H9 (cell line): Measurements from ENCODE around the gene NPTXR. TPM values are rescaled to one million over a fixed set of nuclear protein-coding genes. Genes with fewer than 3 reads are reported as not detected.

ENCODE experiments used
- DNase-seq: peaks from one replicate; pipeline ENCODE4 v3.0.0-alpha.2; 2017
- H2AFZ ChIP-seq: one replicate; pipeline ENCODE4 v1.6.1; 2013; ENCODE audit warnings: mild to moderate bottlenecking, low read length, control low read depth, moderate library complexity
- H2AK5ac ChIP-seq: 2 replicates; pipeline ENCODE4 v1.6.1; 2013; ENCODE audit warnings: low read length, control low read depth, mixed read lengths; ENCODE audit not compliant: insufficient read length
- H2BK120ac ChIP-seq: one replicate; pipeline ENCODE4 v1.6.1; 2013; ENCODE audit warnings: low read depth, mild to moderate bottlenecking, low read length, control low read depth, inconsistent platforms; ENCODE audit not compliant: poor library complexity, severe bottlenecking
- H2BK12ac ChIP-seq: 2 replicates; pipeline ENCODE4 v1.6.1; 2013; ENCODE audit warnings: low read length, control low read depth, mixed read lengths, low read depth; ENCODE audit not compliant: insufficient read length
- H2BK15ac ChIP-seq: 2 replicates; pipeline ENCODE4 v1.6.1; 2013; ENCODE audit warnings: low read depth, low read length, control low read depth
- H2BK20ac ChIP-seq: one replicate; pipeline ENCODE4 v1.6.1; 2013; ENCODE audit warnings: low read depth, mild to moderate bottlenecking, low read length, control low read depth, inconsistent platforms; ENCODE audit not compliant: poor library complexity, severe bottlenecking
- H2BK5ac ChIP-seq: 2 replicates; pipeline ENCODE4 v1.6.1; 2013; ENCODE audit warnings: low read length, control low read depth, mixed read lengths; ENCODE audit not compliant: insufficient read length
- H3K14ac ChIP-seq: 2 replicates; pipeline ENCODE4 v1.6.1; 2013; ENCODE audit warnings: low read length, control low read depth; ENCODE audit not compliant: insufficient read depth
- H3K18ac ChIP-seq: 2 replicates; pipeline ENCODE4 v1.6.1; 2013; ENCODE audit warnings: low read depth, mild to moderate bottlenecking, mixed read lengths, low read length, control low read depth; ENCODE audit not compliant: insufficient read length
- H3K23ac ChIP-seq: 2 replicates; pipeline ENCODE4 v1.6.1; 2013; ENCODE audit warnings: low read length, control low read depth, mixed read lengths, low read depth; ENCODE audit not compliant: insufficient read length
- H3K23me2 ChIP-seq: 2 replicates; pipeline ENCODE4 v1.6.1; 2013; ENCODE audit warnings: low read depth, mild to moderate bottlenecking, mixed read lengths, low read length, control low read depth; ENCODE audit not compliant: insufficient read length, poor library complexity, severe bottlenecking
- H3K27ac ChIP-seq: 2 replicates; pipeline ENCODE4 v1.5.1; 2013; ENCODE audit warnings: low read length, control low read depth, mixed read lengths, low read depth; ENCODE audit not compliant: insufficient read length
- H3K27me3 ChIP-seq: 2 replicates; pipeline ENCODE4 v1.6.1; 2013; ENCODE audit warnings: low read length, control low read depth, inconsistent platforms; ENCODE audit not compliant: insufficient read depth
- H3K4ac ChIP-seq: 2 replicates; pipeline ENCODE4 v1.6.1; 2013; ENCODE audit warnings: low read depth, mild to moderate bottlenecking, control low read depth, inconsistent platforms, low read length, moderate library complexity
- H3K4me1 ChIP-seq: 2 replicates; pipeline ENCODE4 v1.6.1; 2013; ENCODE audit warnings: low read length, control low read depth, inconsistent platforms; ENCODE audit not compliant: insufficient read depth
- H3K4me2 ChIP-seq: 2 replicates; pipeline ENCODE4 v1.6.1; 2013; ENCODE audit warnings: low read length, control low read depth, mixed read lengths; ENCODE audit not compliant: insufficient read length, insufficient read depth
- H3K56ac ChIP-seq: 2 replicates; pipeline ENCODE4 v1.6.1; 2013; ENCODE audit warnings: low read depth, mild to moderate bottlenecking, mixed read lengths, low read length, control low read depth; ENCODE audit not compliant: insufficient read length
- H3K79me1 ChIP-seq: 2 replicates; pipeline ENCODE4 v1.6.1; 2013; ENCODE audit warnings: low read depth, mild to moderate bottlenecking, moderate library complexity, low read length, control low read depth, inconsistent platforms; ENCODE audit not compliant: insufficient read depth, poor library complexity, severe bottlenecking
- H3K79me2 ChIP-seq: 2 replicates; pipeline ENCODE4 v1.6.1; 2013; ENCODE audit warnings: low read length, control low read depth, inconsistent platforms; ENCODE audit not compliant: insufficient read depth
- H3K9ac ChIP-seq: 2 replicates; pipeline ENCODE4 v1.6.1; 2013; ENCODE audit warnings: low read length, control low read depth, mixed read lengths; ENCODE audit not compliant: insufficient read length; ENCODE audit errors: extremely low read depth
- H3K9me3 ChIP-seq: one replicate; pipeline ENCODE4 v1.6.1; 2013; ENCODE audit warnings: low read depth, low read length, inconsistent platforms; ENCODE audit not compliant: control insufficient read depth
- H3T11ph ChIP-seq: one replicate; pipeline ENCODE4 v1.6.1; 2013; ENCODE audit warnings: mild to moderate bottlenecking, low read length, control low read depth, inconsistent platforms
- H4K20me1 ChIP-seq: one replicate; pipeline ENCODE4 v1.6.1; 2013; ENCODE audit not compliant: control insufficient read depth, insufficient read length, insufficient read depth
- H4K5ac ChIP-seq: 2 replicates; pipeline ENCODE4 v1.6.1; 2013; ENCODE audit warnings: low read depth, mild to moderate bottlenecking, mixed read lengths, low read length, control low read depth; ENCODE audit not compliant: insufficient read length
- H4K8ac ChIP-seq: replicated peaks from 2 replicates; pipeline ENCODE4 v1.6.1; 2013; ENCODE audit warnings: low read length, control low read depth, mixed read lengths, low read depth; ENCODE audit not compliant: insufficient read length
- H4K91ac ChIP-seq: 2 replicates; pipeline ENCODE4 v1.6.1; 2013; ENCODE audit warnings: low read depth, mild to moderate bottlenecking, moderate library complexity, mixed read lengths, low read length, control low read depth; ENCODE audit not compliant: insufficient read length
- H3K27ac Mint-ChIP-seq, 3 experiments: 2 replicates in 2 of 3; 3 replicates in 1 of 3; pipeline ENCODE4 v1.8.0; 2020 to 2021; ENCODE audit warnings: mixed read lengths in 3 of 3, mild to moderate bottlenecking in 1 of 3, moderate library complexity in 1 of 3
- H3K27me3 Mint-ChIP-seq: 2 replicates; pipeline ENCODE4 v1.8.0; 2021; ENCODE audit warnings: low read depth, mild to moderate bottlenecking, moderate library complexity, mixed read lengths
- H3K36me3 Mint-ChIP-seq, 3 experiments: 2 replicates in 2 of 3; 3 replicates in 1 of 3; pipeline ENCODE4 v1.8.0; 2020 to 2021; ENCODE audit warnings: low read depth in 3 of 3, mixed read lengths in 3 of 3; ENCODE audit not compliant: insufficient read depth in 1 of 3
- H3K4me1 Mint-ChIP-seq, 2 experiments: 2 replicates each; pipeline ENCODE4 v1.8.0; 2020; ENCODE audit warnings: mixed read lengths in 2 of 2
- H3K4me3 Mint-ChIP-seq, 2 experiments: 2 replicates in 1 of 2; 3 replicates in 1 of 2; pipeline ENCODE4 v1.8.0; 2020 to 2021; ENCODE audit warnings: mild to moderate bottlenecking in 2 of 2, mixed read lengths in 2 of 2, moderate library complexity in 1 of 2
- H3K9me3 Mint-ChIP-seq, 2 experiments: 2 replicates in 1 of 2; 3 replicates in 1 of 2; pipeline ENCODE4 v1.8.0; 2020; ENCODE audit warnings: mild to moderate bottlenecking in 2 of 2, mixed read lengths in 2 of 2, moderate library complexity in 1 of 2
- CTCF ChIP-seq: fragments of 200-600 bp; sonication (generic); conservative IDR thresholded peaks from 3 replicates; pipeline ENCODE4 v1.8.0; 2021; ENCODE audit warnings: antibody characterized with exemption, mild to moderate bottlenecking
- WGBS: extraction: QIAGEN DNeasy Blood & Tissue Kit; methylation state at CpG from one replicate; pipeline ENCODE4 v1.1.7; 2013; ENCODE audit warnings: missing lambda C conversion rate, low lambda C conversion rate, mixed read lengths; ENCODE audit not compliant: insufficient read length; ENCODE audit errors: extremely low coverage; 5-methylcytosine and 5-hydroxymethylcytosine counted together
- total RNA-seq: library from RNA; stranded (reverse); gene quantifications from 2 replicates; pipeline ENCODE4 v1.2.1, GENCODE V29; 2021

The NPTXR gene
- total RNA-seq, 1 experiment from 2014 or later: 8.1 TPM

- no peak for DNase-seq
- H3K27ac ChIP-seq: no peak overlapping the region
- no peak overlapping the region for H4K91ac ChIP-seq
- no peak overlapping the region for H2AK5ac ChIP-seq
- peaks cover 3% of the 10 kb centered on the region; the same call in 1 of the 2 replicates for H3K4me1 ChIP-seq
- H4K20me1 ChIP-seq: no peaks in the 10 kb centered on the region
- no CpG with 5 or more reads among the region's 7 CpGs for WGBS
- H3K14ac ChIP-seq: no peak overlapping the region
- H3K79me2 ChIP-seq: no peaks in the 10 kb centered on the region
- no peak overlapping the region for H2BK12ac ChIP-seq
- no peak overlapping the region for H2BK120ac ChIP-seq
- H3T11ph ChIP-seq: no peak overlapping the region
- H3K4ac ChIP-seq: no peak overlapping the region
- no peak overlapping the region for H4K5ac ChIP-seq
- Mint-ChIP-seq H3K27me3 (peaks cover 3% of the 10 kb centered on the region; the same call in 1 of the 2 replicates), H3K27ac (no peak overlapping the region), H3K9me3 (no peaks in the 10 kb centered on the region), H3K4me3 (no peak overlapping the region), H3K36me3 (no peaks in the 10 kb centered on the region), H3K4me1 (peaks cover 32 to 33% of the 10 kb centered on the region in 2 experiments)
- no peak overlapping the region for H3K56ac ChIP-seq
- no peak overlapping the region for H2BK5ac ChIP-seq
- H2BK15ac ChIP-seq: no peak overlapping the region
- H3K9ac ChIP-seq: no peak overlapping the region
- no peak for TF ChIP-seq CTCF
- H3K27me3 ChIP-seq: no peaks in the 10 kb centered on the region
- no peak overlapping the region for H3K23ac ChIP-seq
- H4K8ac ChIP-seq: no peak overlapping the region
- no peaks in the 10 kb centered on the region for H3K9me3 ChIP-seq
- no peaks in the 10 kb centered on the region for H3K23me2 ChIP-seq
- H3K79me1 ChIP-seq: no peaks in the 10 kb centered on the region
- H2AFZ ChIP-seq: no peak overlapping the region
- no peak overlapping the region for H3K18ac ChIP-seq
- H3K4me2 ChIP-seq: no peak overlapping the region
- H2BK20ac ChIP-seq: no peak overlapping the region
Measured at GRCh38 chr22:38830845-38831108, 13.1 kb downstream of the NPTXR start.
